GM23338 (cell line): Measurements from ENCODE around the gene CCS. TPM values are rescaled to one million over a fixed set of nuclear protein-coding genes. Genes with fewer than 3 reads are reported as not detected.

ENCODE experiments used
- ATAC-seq: fragments of 200-7000 bp; cut with Tn5 transposase; 3 replicates; pipeline ENCODE4 v1.9.1; 2020
- DNase-seq: peaks from one replicate; pipeline ENCODE4 v3.0.0-alpha.2; 2015; ENCODE audit warnings: low spot score
- H2AFZ ChIP-seq: fragments of 200-600 bp; sonication (generic); 2 replicates; pipeline ENCODE4 v1.8.0; 2016; ENCODE audit warnings: antibody characterized with exemption, mild to moderate bottlenecking, moderate library complexity
- H3F3A ChIP-seq: fragments of 200-600 bp; sonication (generic); replicated peaks from 2 replicates; pipeline ENCODE4 v1.8.0; 2017; ENCODE audit warnings: antibody characterized with exemption, mixed run types, low read depth
- H3K27ac ChIP-seq: fragments of 200-600 bp; sonication (generic); 2 replicates; pipeline ENCODE4 v1.6.1; 2016; ENCODE audit warnings: low read depth
- H3K27me3 ChIP-seq: fragments of 200-600 bp; sonication (generic); 2 replicates; pipeline ENCODE4 v1.8.0; 2016; ENCODE audit warnings: mild to moderate bottlenecking, mixed run types, moderate library complexity; ENCODE audit not compliant: insufficient read depth
- H3K36me3 ChIP-seq: fragments of 200-600 bp; sonication (generic); 2 replicates; pipeline ENCODE4 v1.8.0; 2016; ENCODE audit warnings: mild to moderate bottlenecking; ENCODE audit not compliant: insufficient read depth
- H3K4me1 ChIP-seq: fragments of 200-600 bp; sonication (generic); 2 replicates; pipeline ENCODE4 v1.8.0; 2016; ENCODE audit warnings: mild to moderate bottlenecking, moderate library complexity; ENCODE audit not compliant: insufficient read depth
- H3K4me2 ChIP-seq: fragments of 200-600 bp; sonication (generic); 2 replicates; pipeline ENCODE4 v1.7.1; 2017; ENCODE audit warnings: mixed run types
- H3K4me3 ChIP-seq: fragments of 200-600 bp; sonication (generic); 2 replicates; pipeline ENCODE4 v1.6.1; 2016; ENCODE audit warnings: mixed run types
- H3K79me2 ChIP-seq: fragments of 200-600 bp; sonication (generic); replicated peaks from 2 replicates; pipeline ENCODE4 v1.8.0; 2017; ENCODE audit warnings: mild to moderate bottlenecking; ENCODE audit not compliant: insufficient read depth
- H3K9me2 ChIP-seq: fragments of 200-600 bp; sonication (generic); 2 replicates; pipeline ENCODE4 v1.8.0; 2017; ENCODE audit not compliant: insufficient read depth
- H4K20me1 ChIP-seq: fragments of 200-600 bp; sonication (generic); replicated peaks from 2 replicates; pipeline ENCODE4 v1.8.0; 2017; ENCODE audit warnings: mild to moderate bottlenecking; ENCODE audit not compliant: insufficient read depth
- H3K27ac Mint-ChIP-seq: 2 replicates; pipeline ENCODE4 v1.8.0; 2020; ENCODE audit warnings: inconsistent platforms, mild to moderate bottlenecking, moderate library complexity, mixed read lengths
- H3K27me3 Mint-ChIP-seq: 3 replicates; pipeline ENCODE4 v1.8.0; 2022; ENCODE audit warnings: low read depth, mild to moderate bottlenecking, moderate library complexity, mixed read lengths, inconsistent platforms; ENCODE audit not compliant: insufficient read depth, poor library complexity
- H3K36me3 Mint-ChIP-seq: 3 replicates; pipeline ENCODE4 v1.8.0; 2021; ENCODE audit warnings: low read depth, mild to moderate bottlenecking, inconsistent platforms, moderate library complexity, mixed read lengths
- H3K4me1 Mint-ChIP-seq: 3 replicates; pipeline ENCODE4 v1.8.0; 2020; ENCODE audit warnings: mild to moderate bottlenecking, inconsistent platforms, mixed read lengths
- H3K4me3 Mint-ChIP-seq: 3 replicates; pipeline ENCODE4 v1.8.0; 2021; ENCODE audit warnings: moderate library complexity, mild to moderate bottlenecking, inconsistent platforms, mixed read lengths
- H3K9me3 Mint-ChIP-seq: 3 replicates; pipeline ENCODE4 v1.8.0; 2020; ENCODE audit warnings: moderate library complexity, mild to moderate bottlenecking, inconsistent platforms, mixed read lengths
- EZH2phosphoT487 ChIP-seq: fragments of 200-600 bp; sonication (generic); IDR thresholded peaks from one replicate; pipeline ENCODE4 v1.8.1; 2018; ENCODE audit warnings: antibody characterized with exemption; ENCODE audit not compliant: unreplicated experiment
- JUNB ChIP-seq: IDR thresholded peaks from one replicate; pipeline ENCODE4 v1.6.1; 2016; ENCODE audit warnings: antibody characterized with exemption; ENCODE audit not compliant: unreplicated experiment
- polyA plus RNA-seq: library from polyadenylated mRNA; unstranded; fragments of >200 nt; fragmentation: Nextera tagmentation; extraction: Ambion mirVana; gene quantifications from 2 replicates; pipeline ENCODE4 v1.2.1, GENCODE V29; 2016
- total RNA-seq: library from RNA; depleted of rRNA; stranded (reverse); fragments of >200 nt; shearing (Covaris generic); gene quantifications from 2 replicates; pipeline ENCODE4 v1.2.3, GENCODE V29; 2014
- TF ChIP-seq, protein P1 (sequence below): IDR thresholded peaks from one replicate; pipeline ENCODE4 v1.6.1; 2018; ENCODE audit warnings: antibody characterized with exemption; ENCODE audit not compliant: unreplicated experiment
- TF ChIP-seq, protein P2 (sequence below): fragments of 250-450 bp; sonication (Bioruptor Pico); IDR thresholded peaks from 2 replicates; pipeline ENCODE4 v1.5.0; 2020; ENCODE audit warnings: mild to moderate bottlenecking, moderate library complexity
- TF ChIP-seq, protein P3 (sequence below), 2 experiments: fragments of 200-600 bp in 1 of 2; sonication (generic) in 1 of 2; conservative IDR thresholded peaks; 2 replicates each; pipeline versions ENCODE4 v1.5.1 to v1.6.1; 2016 to 2017; ENCODE audit warnings: antibody characterized with exemption in 2 of 2, low read depth in 2 of 2, mild to moderate bottlenecking in 2 of 2, moderate library complexity in 1 of 2
- TF ChIP-seq, protein P4 (sequence below): IDR thresholded peaks from 2 replicates; pipeline ENCODE4 v1.6.1; 2016; ENCODE audit warnings: antibody characterized with exemption

Gene CCS
- total and polyA plus RNA-seq, 2 experiments from 2014 or later = 36.1 to 60.7 TPM

DNA sequence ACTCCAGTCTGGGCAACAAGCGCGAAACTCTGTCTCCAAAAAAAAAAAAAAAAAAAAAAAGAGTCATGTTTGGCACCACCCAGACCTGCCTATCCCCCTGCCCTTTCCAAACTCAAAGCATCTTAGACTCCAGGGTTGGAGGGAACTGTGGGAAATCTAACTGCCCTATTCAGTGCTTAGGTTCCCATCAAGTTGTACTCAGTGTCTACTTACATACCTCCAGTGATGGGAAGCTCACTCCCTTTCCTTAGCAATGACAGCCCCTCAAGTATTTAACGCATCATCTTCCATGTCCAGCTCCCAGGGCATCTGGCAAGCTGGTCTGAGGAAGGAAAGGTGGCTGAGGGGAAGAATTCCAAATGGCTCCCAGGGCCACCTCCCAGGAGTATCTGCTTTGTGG lies 43.3 kb upstream of the CCS start:
- Mint-ChIP-seq H3K4me1 (peaks cover 26% of the 10 kb centered on the region), H3K9me3 (no peaks in the 10 kb centered on the region), H3K27ac (no peak overlapping the region), H3K4me3 (no peak overlapping the region), H3K27me3 (peaks cover 11% of the 10 kb centered on the region), H3K36me3 (peaks cover 4% of the 10 kb centered on the region; the same call in 1 of the 3 replicates)
- DNase-seq (no peak), ATAC-seq (no peak)
- H3K36me3 ChIP-seq = no peaks in the 10 kb centered on the region
- H2AFZ ChIP-seq = no peak overlapping the region
- H3K79me2 ChIP-seq = 0 out of 2 replicates have a peak, but pooled peaks cover 4% of the 10 kb centered on the region
- TF ChIP-seq, protein P1, sequence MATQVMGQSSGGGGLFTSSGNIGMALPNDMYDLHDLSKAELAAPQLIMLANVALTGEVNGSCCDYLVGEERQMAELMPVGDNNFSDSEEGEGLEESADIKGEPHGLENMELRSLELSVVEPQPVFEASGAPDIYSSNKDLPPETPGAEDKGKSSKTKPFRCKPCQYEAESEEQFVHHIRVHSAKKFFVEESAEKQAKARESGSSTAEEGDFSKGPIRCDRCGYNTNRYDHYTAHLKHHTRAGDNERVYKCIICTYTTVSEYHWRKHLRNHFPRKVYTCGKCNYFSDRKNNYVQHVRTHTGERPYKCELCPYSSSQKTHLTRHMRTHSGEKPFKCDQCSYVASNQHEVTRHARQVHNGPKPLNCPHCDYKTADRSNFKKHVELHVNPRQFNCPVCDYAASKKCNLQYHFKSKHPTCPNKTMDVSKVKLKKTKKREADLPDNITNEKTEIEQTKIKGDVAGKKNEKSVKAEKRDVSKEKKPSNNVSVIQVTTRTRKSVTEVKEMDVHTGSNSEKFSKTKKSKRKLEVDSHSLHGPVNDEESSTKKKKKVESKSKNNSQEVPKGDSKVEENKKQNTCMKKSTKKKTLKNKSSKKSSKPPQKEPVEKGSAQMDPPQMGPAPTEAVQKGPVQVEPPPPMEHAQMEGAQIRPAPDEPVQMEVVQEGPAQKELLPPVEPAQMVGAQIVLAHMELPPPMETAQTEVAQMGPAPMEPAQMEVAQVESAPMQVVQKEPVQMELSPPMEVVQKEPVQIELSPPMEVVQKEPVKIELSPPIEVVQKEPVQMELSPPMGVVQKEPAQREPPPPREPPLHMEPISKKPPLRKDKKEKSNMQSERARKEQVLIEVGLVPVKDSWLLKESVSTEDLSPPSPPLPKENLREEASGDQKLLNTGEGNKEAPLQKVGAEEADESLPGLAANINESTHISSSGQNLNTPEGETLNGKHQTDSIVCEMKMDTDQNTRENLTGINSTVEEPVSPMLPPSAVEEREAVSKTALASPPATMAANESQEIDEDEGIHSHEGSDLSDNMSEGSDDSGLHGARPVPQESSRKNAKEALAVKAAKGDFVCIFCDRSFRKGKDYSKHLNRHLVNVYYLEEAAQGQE = no peak
- no peak for TF ChIP-seq EZH2phosphoT487
- TF ChIP-seq, protein P2, sequence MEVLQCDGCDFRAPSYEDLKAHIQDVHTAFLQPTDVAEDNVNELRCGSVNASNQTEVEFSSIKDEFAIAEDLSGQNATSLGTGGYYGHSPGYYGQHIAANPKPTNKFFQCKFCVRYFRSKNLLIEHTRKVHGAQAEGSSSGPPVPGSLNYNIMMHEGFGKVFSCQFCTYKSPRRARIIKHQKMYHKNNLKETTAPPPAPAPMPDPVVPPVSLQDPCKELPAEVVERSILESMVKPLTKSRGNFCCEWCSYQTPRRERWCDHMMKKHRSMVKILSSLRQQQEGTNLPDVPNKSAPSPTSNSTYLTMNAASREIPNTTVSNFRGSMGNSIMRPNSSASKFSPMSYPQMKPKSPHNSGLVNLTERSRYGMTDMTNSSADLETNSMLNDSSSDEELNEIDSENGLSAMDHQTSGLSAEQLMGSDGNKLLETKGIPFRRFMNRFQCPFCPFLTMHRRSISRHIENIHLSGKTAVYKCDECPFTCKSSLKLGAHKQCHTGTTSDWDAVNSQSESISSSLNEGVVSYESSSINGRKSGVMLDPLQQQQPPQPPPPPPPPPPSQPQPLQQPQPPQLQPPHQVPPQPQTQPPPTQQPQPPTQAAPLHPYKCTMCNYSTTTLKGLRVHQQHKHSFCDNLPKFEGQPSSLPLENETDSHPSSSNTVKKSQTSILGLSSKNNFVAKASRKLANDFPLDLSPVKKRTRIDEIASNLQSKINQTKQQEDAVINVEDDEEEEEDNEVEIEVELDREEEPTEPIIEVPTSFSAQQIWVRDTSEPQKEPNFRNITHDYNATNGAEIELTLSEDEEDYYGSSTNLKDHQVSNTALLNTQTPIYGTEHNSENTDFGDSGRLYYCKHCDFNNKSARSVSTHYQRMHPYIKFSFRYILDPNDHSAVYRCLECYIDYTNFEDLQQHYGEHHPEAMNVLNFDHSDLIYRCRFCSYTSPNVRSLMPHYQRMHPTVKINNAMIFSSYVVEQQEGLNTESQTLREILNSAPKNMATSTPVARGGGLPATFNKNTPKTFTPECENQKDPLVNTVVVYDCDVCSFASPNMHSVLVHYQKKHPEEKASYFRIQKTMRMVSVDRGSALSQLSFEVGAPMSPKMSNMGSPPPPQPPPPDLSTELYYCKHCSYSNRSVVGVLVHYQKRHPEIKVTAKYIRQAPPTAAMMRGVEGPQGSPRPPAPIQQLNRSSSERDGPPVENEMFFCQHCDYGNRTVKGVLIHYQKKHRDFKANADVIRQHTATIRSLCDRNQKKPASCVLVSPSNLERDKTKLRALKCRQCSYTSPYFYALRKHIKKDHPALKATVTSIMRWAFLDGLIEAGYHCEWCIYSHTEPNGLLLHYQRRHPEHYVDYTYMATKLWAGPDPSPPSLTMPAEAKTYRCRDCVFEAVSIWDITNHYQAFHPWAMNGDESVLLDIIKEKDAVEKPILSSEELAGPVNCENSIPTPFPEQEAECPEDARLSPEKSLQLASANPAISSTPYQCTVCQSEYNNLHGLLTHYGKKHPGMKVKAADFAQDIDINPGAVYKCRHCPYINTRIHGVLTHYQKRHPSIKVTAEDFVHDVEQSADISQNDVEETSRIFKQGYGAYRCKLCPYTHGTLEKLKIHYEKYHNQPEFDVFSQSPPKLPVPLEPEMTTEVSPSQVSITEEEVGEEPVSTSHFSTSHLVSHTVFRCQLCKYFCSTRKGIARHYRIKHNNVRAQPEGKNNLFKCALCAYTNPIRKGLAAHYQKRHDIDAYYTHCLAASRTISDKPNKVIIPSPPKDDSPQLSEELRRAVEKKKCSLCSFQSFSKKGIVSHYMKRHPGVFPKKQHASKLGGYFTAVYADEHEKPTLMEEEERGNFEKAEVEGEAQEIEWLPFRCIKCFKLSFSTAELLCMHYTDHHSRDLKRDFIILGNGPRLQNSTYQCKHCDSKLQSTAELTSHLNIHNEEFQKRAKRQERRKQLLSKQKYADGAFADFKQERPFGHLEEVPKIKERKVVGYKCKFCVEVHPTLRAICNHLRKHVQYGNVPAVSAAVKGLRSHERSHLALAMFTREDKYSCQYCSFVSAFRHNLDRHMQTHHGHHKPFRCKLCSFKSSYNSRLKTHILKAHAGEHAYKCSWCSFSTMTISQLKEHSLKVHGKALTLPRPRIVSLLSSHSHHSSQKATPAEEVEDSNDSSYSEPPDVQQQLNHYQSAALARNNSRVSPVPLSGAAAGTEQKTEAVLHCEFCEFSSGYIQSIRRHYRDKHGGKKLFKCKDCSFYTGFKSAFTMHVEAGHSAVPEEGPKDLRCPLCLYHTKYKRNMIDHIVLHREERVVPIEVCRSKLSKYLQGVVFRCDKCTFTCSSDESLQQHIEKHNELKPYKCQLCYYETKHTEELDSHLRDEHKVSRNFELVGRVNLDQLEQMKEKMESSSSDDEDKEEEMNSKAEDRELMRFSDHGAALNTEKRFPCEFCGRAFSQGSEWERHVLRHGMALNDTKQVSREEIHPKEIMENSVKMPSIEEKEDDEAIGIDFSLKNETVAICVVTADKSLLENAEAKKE = no peak
- TF ChIP-seq, protein P3, sequence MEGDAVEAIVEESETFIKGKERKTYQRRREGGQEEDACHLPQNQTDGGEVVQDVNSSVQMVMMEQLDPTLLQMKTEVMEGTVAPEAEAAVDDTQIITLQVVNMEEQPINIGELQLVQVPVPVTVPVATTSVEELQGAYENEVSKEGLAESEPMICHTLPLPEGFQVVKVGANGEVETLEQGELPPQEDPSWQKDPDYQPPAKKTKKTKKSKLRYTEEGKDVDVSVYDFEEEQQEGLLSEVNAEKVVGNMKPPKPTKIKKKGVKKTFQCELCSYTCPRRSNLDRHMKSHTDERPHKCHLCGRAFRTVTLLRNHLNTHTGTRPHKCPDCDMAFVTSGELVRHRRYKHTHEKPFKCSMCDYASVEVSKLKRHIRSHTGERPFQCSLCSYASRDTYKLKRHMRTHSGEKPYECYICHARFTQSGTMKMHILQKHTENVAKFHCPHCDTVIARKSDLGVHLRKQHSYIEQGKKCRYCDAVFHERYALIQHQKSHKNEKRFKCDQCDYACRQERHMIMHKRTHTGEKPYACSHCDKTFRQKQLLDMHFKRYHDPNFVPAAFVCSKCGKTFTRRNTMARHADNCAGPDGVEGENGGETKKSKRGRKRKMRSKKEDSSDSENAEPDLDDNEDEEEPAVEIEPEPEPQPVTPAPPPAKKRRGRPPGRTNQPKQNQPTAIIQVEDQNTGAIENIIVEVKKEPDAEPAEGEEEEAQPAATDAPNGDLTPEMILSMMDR (conservative IDR thresholded peaks at IDR 0.05; ENCODE audit: low read depth in 2 of 2) = no peak
- no peak for TF ChIP-seq JUNB
- TF ChIP-seq, protein P4, sequence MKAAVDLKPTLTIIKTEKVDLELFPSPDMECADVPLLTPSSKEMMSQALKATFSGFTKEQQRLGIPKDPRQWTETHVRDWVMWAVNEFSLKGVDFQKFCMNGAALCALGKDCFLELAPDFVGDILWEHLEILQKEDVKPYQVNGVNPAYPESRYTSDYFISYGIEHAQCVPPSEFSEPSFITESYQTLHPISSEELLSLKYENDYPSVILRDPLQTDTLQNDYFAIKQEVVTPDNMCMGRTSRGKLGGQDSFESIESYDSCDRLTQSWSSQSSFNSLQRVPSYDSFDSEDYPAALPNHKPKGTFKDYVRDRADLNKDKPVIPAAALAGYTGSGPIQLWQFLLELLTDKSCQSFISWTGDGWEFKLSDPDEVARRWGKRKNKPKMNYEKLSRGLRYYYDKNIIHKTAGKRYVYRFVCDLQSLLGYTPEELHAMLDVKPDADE = no peak
- peaks cover 7% of the 10 kb centered on the region for H4K20me1 ChIP-seq
- no peak overlapping the region for H3K4me3 ChIP-seq
- no peaks in the 10 kb centered on the region for H3K27me3 ChIP-seq
- H3F3A ChIP-seq = 0 out of 2 replicates have a peak, but pooled peaks cover 3% of the 10 kb centered on the region
- H3K4me2 ChIP-seq = no peak overlapping the region
- H3K27ac ChIP-seq = no peak overlapping the region
- H3K9me2 ChIP-seq = no peaks in the 10 kb centered on the region
- H3K4me1 ChIP-seq = peaks cover 29% of the 10 kb centered on the region
